ENCODE data around the gene PKNOX2.

Gene PKNOX2

GRCh38 chr11:125224391-125225021 lies 60.0 kb downstream of the PKNOX2 start:
- H3K27ac ChIP-seq (replicated peaks): no peak overlapping the region
- TF ChIP-seq POLR2AphosphoS5 (IDR thresholded peaks at IDR 0.05; ENCODE audit: low read depth): no peak
- TF ChIP-seq REST (IDR thresholded peaks at IDR 0.05; ENCODE audit: insufficient replicate concordance, low read depth): no peak
- no peak overlapping the region for H3K4me3 ChIP-seq (replicated peaks; ENCODE audit: insufficient read depth, low read length)
- DNase-seq (ENCODE audit: low read depth in 1 of 2, low spot score in 1 of 2): no peak
- H3K27me3 ChIP-seq (ENCODE audit: insufficient read depth, poor library complexity, severe bottlenecking): peaks cover 5% of the 10 kb centered on the region

GRCh38 chr11:125225401-125225800 lies 60.9 kb downstream of the PKNOX2 start:
- DNase-seq (ENCODE audit: low read depth in 1 of 2, low spot score in 1 of 2): no peak
- no peak for TF ChIP-seq SPI1 (IDR thresholded peaks at IDR 0.05; ENCODE audit: borderline replicate concordance, low read depth)
- no peak for TF ChIP-seq REST (IDR thresholded peaks at IDR 0.05; ENCODE audit: insufficient replicate concordance, low read depth)
- TF ChIP-seq CTCF (IDR thresholded peaks at IDR 0.05; ENCODE audit: insufficient read depth, low read length): no peak
- TF ChIP-seq GABPA (IDR thresholded peaks at IDR 0.05; ENCODE audit: low read depth): no peak
- TF ChIP-seq POLR2AphosphoS5 (IDR thresholded peaks at IDR 0.05; ENCODE audit: low read depth): no peak
- H3K27me3 ChIP-seq (ENCODE audit: insufficient read depth, poor library complexity, severe bottlenecking): peaks cover 5% of the 10 kb centered on the region
- no peak overlapping the region for H3K4me3 ChIP-seq (replicated peaks; ENCODE audit: insufficient read depth, low read length)
- H3K27ac ChIP-seq (replicated peaks): no peak overlapping the region

- no peak for DNase-seq (ENCODE audit: low read depth in 1 of 2, low spot score in 1 of 2)
- no peak for TF ChIP-seq POLR2AphosphoS5 (IDR thresholded peaks at IDR 0.05; ENCODE audit: low read depth)
- TF ChIP-seq GABPA (IDR thresholded peaks at IDR 0.05; ENCODE audit: low read depth): no peak
- TF ChIP-seq CTCF (IDR thresholded peaks at IDR 0.05; ENCODE audit: insufficient read depth, low read length): no peak
- no peak for TF ChIP-seq REST (IDR thresholded peaks at IDR 0.05; ENCODE audit: insufficient replicate concordance, low read depth)
- no peak for TF ChIP-seq SPI1 (IDR thresholded peaks at IDR 0.05; ENCODE audit: borderline replicate concordance, low read depth)
- Histone ChIP-seq H3K4me3 (replicated peaks; ENCODE audit: insufficient read depth, low read length) (no peak overlapping the region), H3K27me3 (ENCODE audit: insufficient read depth, poor library complexity, severe bottlenecking) (peaks cover 5% of the 10 kb centered on the region), H3K27ac (replicated peaks) (no peak overlapping the region)
Observed at GRCh38 chr11:125226031-125226430, 61.5 kb downstream of the PKNOX2 start.
